SU-DHL-6 (cell line): ENCODE data around the gene BCKDHB.

Experiments
- CTCF ChIP-seq: fragments of 200-600 bp; sonication (generic); IDR thresholded peaks from one replicate; pipeline ENCODE4 v1.5.1; 2017; ENCODE audit warnings: antibody characterized with exemption, mild to moderate bottlenecking, low read length, moderate library complexity; ENCODE audit not compliant: insufficient read depth, poor library complexity, severe bottlenecking
- EZH2phosphoT487 ChIP-seq: fragments of 200-600 bp; sonication (generic), shearing (Covaris generic); conservative IDR thresholded peaks from 2 replicates; pipeline ENCODE4 v1.6.1; 2018; ENCODE audit warnings: mild to moderate bottlenecking, antibody characterized with exemption, low read length, moderate library complexity, mixed read lengths

GRCh38 chr6:80380566-80380965, 274.1 kb downstream of the BCKDHB start:
- TF ChIP-seq CTCF, result no peak
- no peak for TF ChIP-seq EZH2phosphoT487
